DMS114 treated with DMSO at 0.1 percent for 48 hours (cell line): ENCODE results near the gene RILPL1.
"Not testable (repeated sequence)": the region's sequence is repeated elsewhere in the genome, so short reads cannot be mapped to it uniquely, and the experiment has no call there.

Experiments used
- DNase-seq: peaks from one replicate; lab custom pipeline; 2025; ENCODE audit not compliant: unreplicated experiment; lab: John Stamatoyannopoulos, UW

RILPL1 gene

DNA sequence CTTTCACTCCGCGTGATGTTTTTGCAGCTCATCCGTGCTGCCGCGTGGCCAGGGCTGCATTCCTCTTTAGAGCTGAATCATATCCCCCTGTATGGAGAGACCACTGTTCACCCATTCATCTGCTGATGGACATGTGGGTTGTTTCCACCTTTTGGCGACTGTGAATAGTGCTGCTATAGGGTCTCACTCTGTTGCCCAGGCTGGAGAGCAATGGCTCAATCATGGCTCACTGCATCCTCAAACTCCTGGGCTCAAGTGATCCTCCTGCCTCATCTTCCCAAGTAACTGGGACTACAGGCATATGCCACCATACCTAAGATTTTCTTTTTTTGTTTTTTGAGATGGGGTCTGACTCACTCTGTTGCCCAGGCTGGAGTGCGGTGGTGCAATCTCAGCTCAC, 36.5 kb downstream of the RILPL1 start:
- no peak for DNase-seq

- no peak for DNase-seq
Measured at GRCh38 chr12:123494124-123494851, 39.2 kb downstream of the RILPL1 start.

DNA sequence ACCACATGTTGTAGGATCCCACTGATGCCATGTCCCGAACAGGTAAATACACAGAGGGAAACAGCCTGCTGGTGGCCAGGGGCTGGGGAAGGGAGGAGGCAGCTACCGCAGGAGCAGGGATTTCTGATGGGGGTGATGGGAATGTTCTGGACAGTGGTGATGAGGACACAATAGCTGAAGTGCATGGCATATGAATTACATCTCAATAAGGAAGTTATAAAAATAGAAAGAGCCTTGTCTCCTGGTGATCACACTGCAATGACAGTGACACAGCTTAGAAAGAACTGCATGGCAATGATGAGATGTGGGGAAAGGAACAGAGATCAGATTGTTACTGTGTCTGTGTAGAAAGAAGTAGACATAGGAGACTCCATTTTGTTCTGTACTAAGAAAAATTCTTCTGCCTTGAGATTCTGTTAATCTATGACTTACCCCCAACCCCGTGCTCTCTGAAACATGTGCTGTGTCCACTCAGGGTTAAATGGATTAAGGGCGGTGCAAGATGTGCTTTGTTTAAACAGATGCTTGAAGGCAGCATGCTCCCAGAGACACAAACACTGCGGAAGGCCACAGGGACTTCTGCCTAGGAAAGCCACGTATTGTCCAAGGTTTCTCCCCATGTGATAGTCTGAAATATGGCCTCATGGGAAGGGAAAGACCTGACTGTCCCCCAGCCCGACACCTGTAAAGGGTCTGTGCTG, 41.0 kb downstream of the RILPL1 start:
- DNase-seq = not testable (repeated sequence)

DNA sequence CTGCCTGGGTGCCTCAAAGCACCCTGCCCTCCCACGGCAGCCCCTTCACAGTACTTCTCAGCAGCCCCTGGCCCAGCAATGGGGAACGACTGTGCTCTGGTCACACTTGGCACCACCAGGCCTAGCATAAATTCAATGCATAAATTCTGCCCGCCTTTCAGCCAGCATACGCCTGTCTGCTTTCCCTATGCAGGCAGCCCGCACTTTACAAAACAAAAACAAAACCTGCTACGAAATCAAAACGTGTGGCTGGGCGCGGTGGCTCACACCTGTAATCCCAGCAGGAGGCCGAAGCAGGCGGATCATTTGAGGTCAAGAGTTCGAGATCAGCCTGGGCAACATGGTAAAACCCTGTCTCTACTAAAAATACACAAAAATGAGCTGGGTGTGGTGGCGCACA, 42.0 kb downstream of the RILPL1 start:
- no peak for DNase-seq

DNA sequence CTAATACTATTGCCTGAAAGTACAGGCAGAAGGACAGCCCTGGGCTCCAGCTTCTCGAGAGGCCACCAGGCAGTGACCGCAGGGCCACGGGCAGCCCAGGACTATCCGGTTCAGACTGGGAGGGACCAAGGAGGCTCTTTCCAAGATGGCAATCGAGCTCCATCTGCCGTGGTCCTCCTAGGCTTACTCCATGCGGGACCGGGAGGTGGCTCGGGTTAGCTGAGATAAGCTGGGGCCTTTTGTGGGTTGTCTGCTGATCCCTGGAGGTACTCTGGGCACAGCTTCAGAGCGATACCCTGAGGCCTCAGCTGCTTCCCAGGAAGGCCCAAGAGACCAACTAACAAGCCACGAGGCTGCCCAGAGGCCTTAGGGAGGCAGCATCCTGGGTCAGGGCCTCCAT, 42.5 kb downstream of the RILPL1 start:
- no peak for DNase-seq

DNA sequence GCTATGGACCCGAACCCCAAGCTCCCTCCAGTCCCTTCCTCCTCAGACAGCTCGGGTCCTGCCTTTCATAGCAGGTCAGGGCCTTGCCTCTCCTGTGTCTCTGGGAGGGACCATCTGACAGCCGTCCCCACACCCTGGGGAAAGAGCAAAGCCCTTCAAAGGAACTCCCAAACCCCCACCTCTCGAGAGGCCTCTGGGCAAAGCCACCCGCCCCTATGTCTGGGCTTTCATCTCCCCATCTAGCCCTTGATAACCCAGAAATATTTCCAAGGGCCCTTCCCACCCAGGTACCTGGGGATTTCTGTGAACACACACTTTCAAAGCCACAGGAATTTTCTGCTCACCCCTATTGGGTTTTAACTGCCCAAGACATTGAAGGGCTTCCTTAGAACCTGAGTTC, 43.4 kb downstream of the RILPL1 start:
- DNase-seq = no peak

DNA sequence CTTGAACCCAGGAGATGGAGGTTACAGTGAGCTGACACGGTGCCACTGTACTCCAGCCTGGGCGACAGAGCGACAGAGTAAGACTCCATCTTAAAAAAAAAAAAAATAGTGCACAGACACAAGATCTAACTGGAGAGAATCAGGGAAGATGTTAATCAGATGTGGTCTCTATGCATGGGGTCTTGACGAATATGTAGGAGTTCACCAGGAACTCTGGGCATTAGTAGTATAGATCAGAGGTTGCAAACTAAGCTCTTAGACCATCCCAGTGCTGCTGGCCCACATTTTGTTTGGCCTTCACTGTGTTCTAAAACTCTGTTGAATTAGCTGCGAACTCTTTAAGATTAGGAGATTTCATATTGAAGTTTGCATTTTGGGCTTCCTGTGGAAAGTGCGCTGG, 43.9 kb downstream of the RILPL1 start:
- no peak for DNase-seq

DNA sequence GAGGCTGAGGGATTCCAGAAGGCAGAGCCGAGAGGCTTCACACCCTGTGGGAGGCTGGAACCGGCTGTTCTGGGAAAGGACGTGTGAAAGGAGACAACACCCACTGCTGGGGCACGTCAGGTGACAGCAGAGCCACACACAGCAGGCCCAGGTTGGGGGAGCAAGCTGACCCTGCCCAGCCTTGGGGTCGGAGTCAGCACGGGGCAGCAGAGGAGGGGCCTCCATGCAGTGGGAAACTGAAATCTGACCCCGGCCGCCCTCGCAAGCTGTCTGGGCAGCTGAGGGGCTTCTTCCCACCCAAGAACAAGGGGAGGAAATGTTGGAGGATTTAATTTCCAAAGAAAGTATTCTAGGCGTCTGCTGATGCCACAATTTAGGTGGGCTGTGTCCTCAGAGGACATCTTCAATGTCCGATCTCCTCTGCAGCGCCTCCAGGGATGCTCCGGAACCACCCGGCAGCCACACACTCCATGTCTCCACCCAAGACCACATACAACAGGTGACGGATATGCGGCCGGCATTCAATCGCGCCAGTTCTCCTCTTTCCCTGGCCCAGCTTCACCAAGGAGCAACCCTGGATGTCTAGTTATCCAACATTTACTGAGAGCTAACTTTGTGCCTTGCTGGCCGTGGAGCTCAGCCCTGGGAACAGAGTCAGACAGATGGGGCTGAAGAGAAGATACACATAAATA, 44.8 kb downstream of the RILPL1 start:
- DNase-seq = no peak

DNA sequence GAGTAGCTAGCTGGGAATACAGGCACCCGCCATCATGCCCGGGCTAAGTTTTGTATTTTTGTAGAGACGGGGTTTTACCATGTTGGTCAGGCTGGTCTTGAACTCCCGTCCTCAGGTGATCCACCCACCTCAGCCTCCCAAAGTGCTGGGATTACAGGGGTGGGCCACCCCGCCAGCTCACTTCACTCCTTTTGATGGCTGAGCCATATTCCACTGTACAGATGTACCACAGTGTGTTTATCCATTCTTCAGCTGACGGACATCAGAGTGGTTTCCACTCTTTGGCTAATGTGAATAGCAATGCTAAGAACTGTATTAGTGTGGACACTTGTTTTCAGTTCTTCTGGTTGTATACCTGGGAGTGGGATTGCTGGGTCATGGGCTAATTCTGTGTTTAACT, 46.1 kb downstream of the RILPL1 start:
- DNase-seq = no peak

DNA sequence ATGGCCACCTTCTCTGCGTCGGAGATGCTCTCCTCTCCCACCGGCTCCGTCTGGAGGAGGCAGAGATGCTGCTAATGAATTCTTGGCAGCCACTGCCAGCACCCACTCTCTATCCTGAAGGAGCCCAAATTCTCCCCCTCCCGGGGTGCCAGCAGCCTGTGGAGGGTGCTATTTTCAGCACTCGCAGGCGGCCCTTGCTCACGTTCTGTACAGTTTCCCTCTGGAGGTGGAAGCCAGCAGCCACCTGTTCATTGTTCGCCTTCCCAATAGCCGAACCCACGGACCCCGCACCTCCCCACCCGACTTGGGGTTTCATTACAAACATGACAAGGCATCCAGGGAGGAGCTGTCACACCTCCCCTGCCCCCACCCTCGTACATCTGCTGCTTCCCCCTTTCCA, 47.8 kb downstream of the RILPL1 start:
- DNase-seq = no peak

DNA sequence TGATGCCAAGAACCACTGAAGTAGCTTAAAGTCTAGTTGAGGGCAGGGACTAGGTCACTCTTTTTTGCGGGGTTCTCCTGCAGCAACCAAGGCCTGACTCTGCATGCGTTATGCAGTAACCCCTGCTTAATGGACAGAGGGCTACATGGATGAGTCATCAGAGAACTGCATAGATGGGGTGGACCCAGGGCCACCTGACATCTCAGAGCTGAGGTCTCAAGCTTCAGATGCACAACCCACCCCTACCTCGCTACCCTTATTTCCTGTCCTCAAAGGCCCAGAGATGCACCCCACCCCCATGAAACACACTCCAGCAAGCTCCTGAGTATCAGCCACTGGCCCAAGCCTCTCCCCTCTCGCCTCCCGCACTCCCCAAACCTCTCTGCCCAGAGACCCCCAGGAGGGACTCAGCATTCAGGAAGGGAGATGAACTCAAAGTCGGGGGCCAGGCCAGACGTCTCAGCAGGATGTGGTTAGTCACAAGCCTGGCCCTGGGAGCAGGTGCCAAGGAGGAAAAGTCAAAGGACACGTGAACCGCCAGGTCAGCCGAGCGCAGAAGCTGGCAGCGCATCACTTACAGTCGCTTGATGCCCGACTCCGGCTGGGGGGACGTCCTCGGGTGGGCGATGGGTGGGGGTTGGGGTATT, 49.8 kb downstream of the RILPL1 start:
- DNase-seq = no peak

- no peak for DNase-seq
Measured at GRCh38 chr12:123482876-123483275, 50.6 kb downstream of the RILPL1 start.

DNA sequence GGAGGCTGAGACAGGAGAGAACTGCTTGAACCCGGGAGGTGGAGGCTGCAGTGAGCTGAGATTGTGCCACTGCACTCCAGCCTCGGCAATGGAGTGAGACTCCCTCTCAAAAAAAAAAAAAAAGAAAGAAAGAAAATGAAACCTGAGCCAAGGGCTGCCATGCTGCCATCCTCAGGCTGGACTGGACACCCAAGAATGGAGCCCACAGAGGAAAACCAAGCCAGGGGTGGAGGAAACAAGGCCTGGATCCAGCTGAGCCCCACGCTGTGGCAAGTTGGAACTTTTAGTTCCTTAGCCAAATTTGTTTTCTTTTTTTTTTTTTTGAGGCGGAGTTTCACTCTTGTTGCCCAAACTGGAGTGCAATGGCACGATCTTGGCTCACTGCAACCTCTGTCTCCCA, 52.3 kb downstream of the RILPL1 start:
- DNase-seq = not testable (repeated sequence)

GRCh38 chr12:123479442-123480180, 53.9 kb downstream of the RILPL1 start:
- no peak for DNase-seq

DNA sequence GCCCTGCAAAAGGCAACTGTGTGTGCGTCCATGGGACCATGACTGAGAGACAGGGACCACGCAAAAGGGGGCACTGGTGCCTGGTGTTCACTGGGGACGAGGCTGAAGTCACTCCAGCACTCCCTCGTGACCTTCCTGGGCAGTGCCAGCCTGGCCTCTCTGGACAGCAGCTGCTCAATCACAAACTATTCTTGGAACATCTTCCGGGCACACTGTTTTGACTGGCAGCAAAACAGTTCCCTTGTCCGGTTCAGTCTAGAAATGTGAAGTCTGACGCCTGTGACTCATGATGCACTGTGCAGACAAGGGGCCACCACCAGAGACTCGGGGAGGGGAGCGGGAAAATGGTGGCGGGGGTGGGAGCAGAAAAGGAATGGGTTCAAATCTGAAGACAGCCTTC, 54.8 kb downstream of the RILPL1 start:
- no peak for DNase-seq

DNA sequence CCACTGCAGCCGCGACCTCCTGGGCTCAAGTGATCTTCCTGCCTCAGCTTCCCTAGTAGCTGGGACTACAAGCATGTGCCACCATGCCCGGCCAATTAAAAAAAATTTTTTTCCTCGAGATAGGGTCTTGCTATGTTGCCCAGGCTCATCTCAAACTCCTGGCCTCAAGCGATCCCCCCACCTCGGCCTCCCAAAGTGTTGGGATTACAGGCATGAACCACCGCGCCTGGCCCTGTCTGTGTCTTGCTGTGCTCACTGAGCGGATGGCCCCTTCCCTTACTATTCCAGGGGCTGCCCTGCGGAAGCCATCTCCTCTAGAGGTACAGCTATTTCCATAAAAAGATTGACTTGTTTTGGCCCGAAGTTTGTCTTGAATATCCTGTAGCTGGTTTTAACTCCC, 55.5 kb downstream of the RILPL1 start:
- DNase-seq = no peak

- DNase-seq = no peak
Measured at GRCh38 chr12:123475246-123475703, 58.2 kb downstream of the RILPL1 start.

- DNase-seq = no peak
Measured at GRCh38 chr12:123474485-123475245, 58.9 kb downstream of the RILPL1 start.

GRCh38 chr12:123472438-123472849, 61.1 kb downstream of the RILPL1 start:
- no peak for DNase-seq
